AG10803 (cell line): Measurements from ENCODE around the gene NOVA2.

Experiments
- DNase-seq: peaks from one replicate; pipeline ENCODE4 v3.0.0; 2010; ENCODE audit warnings: low read depth
- H3K4me3 ChIP-seq: 2 replicates; pipeline ENCODE4 v1.5.1; 2011; ENCODE audit warnings: mild to moderate bottlenecking, low read length, control low read depth
- TF ChIP-seq, protein P1 (sequence below): conservative IDR thresholded peaks from 2 replicates; pipeline ENCODE4 v1.5.1; 2011; ENCODE audit warnings: mild to moderate bottlenecking, low read length, control low read depth, inconsistent platforms

NOVA2 gene

DNA sequence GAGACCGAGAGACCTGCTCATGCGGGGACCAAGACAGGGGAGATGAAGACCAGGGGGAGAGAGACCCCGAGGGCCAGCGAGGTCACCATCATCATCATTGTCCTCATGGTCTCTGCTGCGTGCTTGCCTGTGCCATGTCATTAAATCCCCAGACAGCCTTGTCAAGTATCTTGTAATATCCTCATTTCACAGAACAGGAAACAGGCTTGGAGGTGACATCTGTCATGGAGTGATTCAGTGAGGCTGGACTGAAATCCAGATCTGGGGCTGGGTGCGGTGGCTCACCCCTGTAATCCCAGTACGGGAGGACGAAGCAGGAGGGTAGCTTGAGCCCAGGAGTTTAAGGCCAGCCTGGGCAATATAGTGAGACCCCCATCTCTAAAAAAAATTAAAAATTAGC lies 53.2 kb downstream of the NOVA2 start:
- TF ChIP-seq, protein P1, sequence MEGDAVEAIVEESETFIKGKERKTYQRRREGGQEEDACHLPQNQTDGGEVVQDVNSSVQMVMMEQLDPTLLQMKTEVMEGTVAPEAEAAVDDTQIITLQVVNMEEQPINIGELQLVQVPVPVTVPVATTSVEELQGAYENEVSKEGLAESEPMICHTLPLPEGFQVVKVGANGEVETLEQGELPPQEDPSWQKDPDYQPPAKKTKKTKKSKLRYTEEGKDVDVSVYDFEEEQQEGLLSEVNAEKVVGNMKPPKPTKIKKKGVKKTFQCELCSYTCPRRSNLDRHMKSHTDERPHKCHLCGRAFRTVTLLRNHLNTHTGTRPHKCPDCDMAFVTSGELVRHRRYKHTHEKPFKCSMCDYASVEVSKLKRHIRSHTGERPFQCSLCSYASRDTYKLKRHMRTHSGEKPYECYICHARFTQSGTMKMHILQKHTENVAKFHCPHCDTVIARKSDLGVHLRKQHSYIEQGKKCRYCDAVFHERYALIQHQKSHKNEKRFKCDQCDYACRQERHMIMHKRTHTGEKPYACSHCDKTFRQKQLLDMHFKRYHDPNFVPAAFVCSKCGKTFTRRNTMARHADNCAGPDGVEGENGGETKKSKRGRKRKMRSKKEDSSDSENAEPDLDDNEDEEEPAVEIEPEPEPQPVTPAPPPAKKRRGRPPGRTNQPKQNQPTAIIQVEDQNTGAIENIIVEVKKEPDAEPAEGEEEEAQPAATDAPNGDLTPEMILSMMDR, result no peak
- H3K4me3 ChIP-seq, result no peak overlapping the region
- no peak for DNase-seq

DNA sequence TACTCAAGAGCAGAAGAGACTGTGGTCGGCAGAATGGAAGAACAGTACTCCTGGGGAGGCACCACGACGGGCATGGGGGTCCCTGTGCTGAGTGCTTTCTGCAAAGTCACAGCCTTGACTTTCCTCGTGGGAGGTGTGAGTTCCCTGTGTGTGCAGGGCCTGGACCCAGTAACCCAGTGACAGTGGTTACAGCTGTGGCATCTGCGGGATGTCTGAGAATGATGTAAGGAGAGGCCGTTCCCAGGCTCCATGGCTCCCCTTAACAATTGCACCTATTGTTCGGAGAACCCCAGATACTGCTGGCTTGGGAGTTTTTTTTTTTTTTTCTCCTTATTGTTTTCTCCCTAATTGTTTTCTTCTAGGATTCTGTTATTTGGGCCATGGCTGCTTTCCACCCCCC lies 54.0 kb downstream of the NOVA2 start:
- no peak overlapping the region for H3K4me3 ChIP-seq
- no peak for DNase-seq
- TF ChIP-seq, protein P1, result no peak

DNA sequence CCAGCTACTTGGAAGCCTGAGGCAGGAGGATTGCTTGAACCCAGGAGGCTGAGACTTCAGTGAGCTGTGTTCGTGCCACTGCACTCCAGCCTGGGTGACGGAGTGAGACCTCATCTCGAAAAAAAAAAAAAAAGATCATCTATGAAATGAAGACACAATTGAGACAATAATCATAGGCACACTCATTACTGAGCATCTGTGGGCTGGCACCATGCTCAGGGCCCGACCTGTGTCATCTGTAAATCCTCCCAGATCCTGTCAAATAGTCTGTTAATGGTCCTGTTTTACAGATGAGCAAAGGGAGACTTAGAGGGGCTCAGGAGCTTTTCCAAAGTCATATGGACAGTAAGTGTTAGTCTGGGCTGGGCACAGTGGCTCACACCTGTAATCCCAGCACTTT lies 54.9 kb downstream of the NOVA2 start:
- H3K4me3 ChIP-seq, result no peak overlapping the region
- no peak for DNase-seq
- TF ChIP-seq, protein P1, result no peak

DNA sequence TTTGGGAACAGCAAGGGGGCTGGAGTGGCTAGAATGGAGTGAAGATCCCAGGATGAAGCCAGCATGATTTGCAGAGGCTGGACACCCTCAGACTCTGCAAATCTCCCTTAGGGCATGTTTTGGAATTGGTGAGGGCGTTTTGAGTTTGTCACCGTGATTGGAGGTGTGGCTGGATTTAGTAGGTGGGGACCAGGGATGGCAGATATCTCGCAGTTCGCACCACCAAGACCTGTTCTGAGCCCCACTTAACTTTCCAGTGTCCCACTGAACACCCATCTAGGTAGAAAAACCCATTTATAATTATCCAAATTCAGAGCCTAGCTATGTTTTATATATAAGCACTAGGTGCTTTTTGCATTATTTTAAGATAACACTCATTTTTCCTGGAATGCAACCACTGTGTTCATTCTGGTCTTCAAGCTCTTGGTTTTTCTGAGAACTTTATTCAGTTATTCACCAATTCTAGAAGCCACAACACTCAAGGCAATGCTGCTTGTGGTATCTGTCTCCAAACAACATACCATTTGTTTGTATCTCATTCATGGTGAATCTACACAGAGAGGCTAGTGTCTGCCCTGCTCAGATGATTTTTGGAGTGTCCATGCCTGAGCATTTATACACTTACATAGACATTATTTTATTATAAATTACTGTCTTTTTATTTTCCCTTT lies 56.1 kb downstream of the NOVA2 start:
- TF ChIP-seq, protein P1, result no peak
- no peak for DNase-seq
- H3K4me3 ChIP-seq, result no peak overlapping the region

DNA sequence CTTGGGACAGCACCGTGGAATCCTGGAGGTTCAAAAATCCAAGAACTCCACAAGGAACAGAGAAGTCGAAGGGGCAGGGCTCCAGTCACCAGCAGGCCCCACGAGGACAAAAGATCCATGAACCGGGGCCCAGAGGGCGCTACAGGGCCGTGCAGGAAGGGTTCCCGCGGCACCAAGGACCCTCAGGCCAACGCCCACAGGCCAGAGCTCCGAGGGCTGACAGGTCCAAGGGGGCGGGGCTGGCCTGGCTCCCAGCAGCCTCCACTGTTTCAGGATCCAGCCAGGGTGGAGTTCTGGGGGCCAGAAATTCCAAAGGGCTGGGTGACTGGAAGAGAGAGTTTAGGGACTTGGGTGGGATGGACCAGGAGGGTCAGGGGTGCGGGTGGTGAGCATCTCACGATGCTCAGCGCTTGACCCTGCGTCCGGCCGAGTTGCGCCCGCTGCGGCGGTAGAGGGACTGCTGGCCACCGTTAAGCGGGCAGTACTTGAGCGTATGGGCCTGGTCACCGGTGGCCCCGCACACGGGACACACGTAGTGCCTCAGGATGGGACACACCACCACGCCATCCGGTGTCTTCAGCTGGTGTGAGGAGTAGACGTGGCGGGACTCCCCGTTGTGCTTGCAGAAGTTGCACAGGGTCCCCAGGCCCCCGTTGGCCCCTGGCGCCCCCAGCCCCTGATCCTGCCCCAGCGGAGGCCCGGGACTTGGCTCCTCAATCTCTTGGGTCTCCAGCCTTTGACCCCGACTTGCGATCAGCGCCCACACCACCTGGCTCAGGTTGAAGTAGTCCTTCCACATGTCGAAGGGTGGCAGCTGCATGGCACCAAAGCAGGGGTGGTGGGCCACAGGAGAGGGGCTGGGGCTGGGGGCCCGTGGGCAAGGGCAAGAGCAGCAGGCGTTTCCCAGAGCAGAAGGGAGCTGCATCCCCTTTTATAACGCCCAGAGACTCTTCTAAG lies 59.5 kb downstream of the NOVA2 start, which contains the start of gene NANOS2:
TSS of gene NANOS2 (minus strand) at position 905 of the 957 bp plus-strand sequence. CDS start at position 820, 85 bp downstream.
- TF ChIP-seq, protein P1, result no peak
- H3K4me3 ChIP-seq, result no peak within 1 kb of the TSS
- no peak for DNase-seq

DNA sequence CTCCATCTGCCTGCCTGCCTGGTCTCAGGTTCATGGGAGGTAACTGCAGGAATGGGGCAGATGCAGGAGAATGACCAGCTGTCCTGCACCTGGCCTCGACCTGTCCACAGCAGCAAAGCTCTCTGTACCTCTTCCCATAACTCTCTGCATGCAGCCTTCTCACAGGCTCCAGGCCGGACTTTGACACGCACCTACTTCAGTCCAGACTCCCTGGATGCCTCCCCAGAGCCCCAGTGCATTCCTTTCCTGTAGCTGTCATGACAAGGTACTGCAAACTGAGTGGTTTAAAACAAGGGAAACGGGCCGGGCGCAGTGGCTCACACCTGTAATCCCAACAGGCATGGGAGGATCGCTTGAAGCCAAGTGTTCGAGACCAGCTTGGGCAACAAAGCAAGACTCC lies 62.4 kb downstream of the NOVA2 start:
- TF ChIP-seq, protein P1, result no peak
- no peak overlapping the region for H3K4me3 ChIP-seq
- DNase-seq, result no peak

DNA sequence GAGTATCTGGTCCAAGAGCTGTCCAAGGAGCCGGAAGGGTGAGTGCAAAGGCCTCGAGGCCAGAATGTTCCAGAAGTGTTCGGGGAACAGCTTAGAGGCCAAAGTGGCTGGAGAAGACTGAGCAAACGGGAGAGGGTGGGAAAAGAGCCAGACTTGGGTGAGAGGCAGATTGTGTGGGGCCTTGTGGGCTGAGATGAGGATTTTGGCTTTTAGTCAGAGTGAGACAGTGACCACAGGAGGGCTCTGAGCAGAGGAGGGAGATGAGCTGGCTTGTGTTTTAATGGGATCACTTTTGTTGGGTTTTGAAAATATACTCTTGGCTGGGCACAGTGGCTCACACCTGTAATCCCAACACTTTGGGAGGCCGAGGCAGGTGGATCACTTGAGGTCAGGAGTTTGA lies 64.7 kb downstream of the NOVA2 start:
- TF ChIP-seq, protein P1, result no peak
- no peak overlapping the region for H3K4me3 ChIP-seq
- DNase-seq, result no peak
